Caco-2 (cell line): Measurements from ENCODE around the gene KREMEN1. TPM values are rescaled to one million over a fixed set of nuclear protein-coding genes. Genes with fewer than 3 reads are reported as not detected.

Source experiments
- BruUV-seq: library from RNA; stranded (reverse); fragments of 400-500 nt; replicated peaks from 2 replicates; lab custom pipeline; 2021; lab: Mats Ljungman, UMichigan
- CTCF ChIA-PET: fragments of 300-600 bp; sonication (Branson Sonifier 250); formaldehyde crosslinking; loops from one replicate; lab custom pipeline; 2022; ENCODE audit warnings: antibody characterized with exemption; lab: Charles Lee
- POLR2A ChIA-PET: fragments of 300-600 bp; sonication (Branson Sonifier 250); formaldehyde crosslinking; loops from one replicate; lab custom pipeline; 2022; ENCODE audit warnings: antibody characterized with exemption; lab: Charles Lee
- DNase-seq, 2 experiments: peaks; one replicate each; pipeline versions ENCODE4 v3.0.0 to v3.0.0-alpha.2; 2020 to 2022
- H3K27me3 ChIP-seq: replicated peaks from 2 replicates; pipeline ENCODE4 v1.6.0; 2011; ENCODE audit warnings: low read length; ENCODE audit not compliant: control insufficient read depth, insufficient read depth
- H3K36me3 ChIP-seq: 2 replicates; pipeline ENCODE4 v1.5.1; 2011; ENCODE audit warnings: low read length; ENCODE audit not compliant: control insufficient read depth, insufficient read depth
- H3K4me1 ChIP-seq: fragments of 250-450 bp; sonication (Bioruptor Pico); 2 replicates; pipeline ENCODE4 v1.5.1; 2020; ENCODE audit warnings: mild to moderate bottlenecking
- H3K4me3 ChIP-seq: 2 replicates; pipeline ENCODE4 v1.5.1; 2011; ENCODE audit warnings: low read depth, mild to moderate bottlenecking, control low read depth, low read length
- H3K9me3 ChIP-seq: fragments of 250-450 bp; sonication (Bioruptor Pico); 2 replicates; pipeline ENCODE4 v1.5.1; 2020; ENCODE audit warnings: mild to moderate bottlenecking, moderate library complexity
- H3K27ac Mint-ChIP-seq: one replicate; pipeline ENCODE4 v1.8.0; 2022; ENCODE audit warnings: mixed read lengths; ENCODE audit not compliant: unreplicated experiment
- H3K27me3 Mint-ChIP-seq: one replicate; pipeline ENCODE4 v1.8.0; 2022; ENCODE audit warnings: mixed read lengths; ENCODE audit not compliant: insufficient read depth, unreplicated experiment
- H3K36me3 Mint-ChIP-seq: one replicate; pipeline ENCODE4 v1.8.0; 2022; ENCODE audit warnings: mild to moderate bottlenecking, mixed read lengths; ENCODE audit not compliant: insufficient read depth, unreplicated experiment
- H3K4me1 Mint-ChIP-seq: one replicate; pipeline ENCODE4 v1.8.0; 2022; ENCODE audit warnings: low read depth, mixed read lengths; ENCODE audit not compliant: unreplicated experiment
- H3K4me3 Mint-ChIP-seq: one replicate; pipeline ENCODE4 v1.8.0; 2022; ENCODE audit warnings: mild to moderate bottlenecking, moderate library complexity, mixed read lengths; ENCODE audit not compliant: unreplicated experiment
- H3K9me3 Mint-ChIP-seq: one replicate; pipeline ENCODE4 v1.8.0; 2022; ENCODE audit warnings: mixed read lengths; ENCODE audit not compliant: unreplicated experiment
- intact Hi-C: fragments of 100-400 bp; cut with micrococcal nuclease; formaldehyde crosslinking; loops from one replicate; pipeline ENCODE4 v1.10.0; 2022; ENCODE audit not compliant: unreplicated experiment
- total RNA-seq: library from RNA; stranded (reverse); gene quantifications from 2 replicates; pipeline ENCODE4 v1.2.3, GENCODE V29; 2022
- TF ChIP-seq, protein P1 (sequence below), 2 experiments: fragments of 200-600 bp in 1 of 2; IDR thresholded peaks; 1 replicate in 1 of 2; 2 replicates in 1 of 2; pipeline versions ENCODE4 v1.5.1 to v1.8.0; 2011 to 2022; ENCODE audit warnings: antibody characterized with exemption in 1 of 2, control low read depth in 1 of 2, inconsistent platforms in 1 of 2, low read depth in 1 of 2, low read length in 1 of 2, mild to moderate bottlenecking in 1 of 2, moderate library complexity in 1 of 2; ENCODE audit not compliant: insufficient read depth in 1 of 2, severe bottlenecking in 1 of 2, unreplicated experiment in 1 of 2

The KREMEN1 gene
- total RNA-seq, 1 experiment from 2014 or later = 29.7 TPM

DNA sequence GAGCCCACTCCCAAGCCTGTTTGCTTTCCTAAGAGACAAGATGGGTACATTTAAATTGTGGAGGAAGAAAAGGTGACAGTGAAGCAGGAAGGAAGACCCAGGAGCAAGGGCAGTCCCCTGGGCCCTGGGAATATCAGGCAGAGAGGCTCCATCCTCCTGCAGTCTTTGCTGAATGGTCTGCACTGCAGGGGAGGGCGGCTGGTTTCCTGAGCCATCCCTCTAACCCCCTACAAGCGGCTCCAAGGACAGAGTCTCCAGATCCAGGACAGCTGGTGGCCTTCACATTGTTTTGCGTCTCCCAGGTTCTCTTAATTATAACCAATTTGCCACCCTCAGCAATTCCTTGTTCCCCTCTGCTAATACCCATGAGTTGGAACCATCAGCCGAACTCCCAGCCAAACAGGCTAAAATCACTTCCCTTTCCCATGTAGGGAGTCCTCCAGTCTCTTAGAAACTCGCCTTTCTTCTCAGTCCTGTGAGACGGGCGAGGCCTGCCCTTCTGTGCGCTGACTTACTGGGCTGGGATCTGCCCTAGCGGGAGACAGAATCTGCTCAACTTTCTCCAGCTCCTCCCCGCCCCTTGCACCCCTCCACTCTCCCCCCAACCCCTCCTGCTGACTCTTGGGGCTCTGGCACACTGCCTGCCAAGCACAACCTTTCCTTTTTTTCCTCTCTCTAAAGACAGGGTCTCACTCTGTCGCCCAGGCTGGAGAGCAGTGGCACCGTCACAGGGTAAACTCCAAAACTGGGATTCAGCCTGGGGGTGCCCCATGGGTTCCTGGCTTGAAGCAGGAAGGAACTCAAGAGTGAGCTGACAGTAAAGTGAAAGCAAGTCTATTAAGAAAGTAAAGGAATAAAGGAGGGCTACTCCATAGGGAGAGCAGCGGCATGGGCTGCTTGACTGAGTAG, 79.5 kb downstream of the KREMEN1 start:
- no TSS peak for BruUV-seq
- TF ChIP-seq, protein P1, sequence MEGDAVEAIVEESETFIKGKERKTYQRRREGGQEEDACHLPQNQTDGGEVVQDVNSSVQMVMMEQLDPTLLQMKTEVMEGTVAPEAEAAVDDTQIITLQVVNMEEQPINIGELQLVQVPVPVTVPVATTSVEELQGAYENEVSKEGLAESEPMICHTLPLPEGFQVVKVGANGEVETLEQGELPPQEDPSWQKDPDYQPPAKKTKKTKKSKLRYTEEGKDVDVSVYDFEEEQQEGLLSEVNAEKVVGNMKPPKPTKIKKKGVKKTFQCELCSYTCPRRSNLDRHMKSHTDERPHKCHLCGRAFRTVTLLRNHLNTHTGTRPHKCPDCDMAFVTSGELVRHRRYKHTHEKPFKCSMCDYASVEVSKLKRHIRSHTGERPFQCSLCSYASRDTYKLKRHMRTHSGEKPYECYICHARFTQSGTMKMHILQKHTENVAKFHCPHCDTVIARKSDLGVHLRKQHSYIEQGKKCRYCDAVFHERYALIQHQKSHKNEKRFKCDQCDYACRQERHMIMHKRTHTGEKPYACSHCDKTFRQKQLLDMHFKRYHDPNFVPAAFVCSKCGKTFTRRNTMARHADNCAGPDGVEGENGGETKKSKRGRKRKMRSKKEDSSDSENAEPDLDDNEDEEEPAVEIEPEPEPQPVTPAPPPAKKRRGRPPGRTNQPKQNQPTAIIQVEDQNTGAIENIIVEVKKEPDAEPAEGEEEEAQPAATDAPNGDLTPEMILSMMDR (IDR thresholded peaks at IDR 0.05; ENCODE audit: insufficient read depth in 1 of 2, low read depth in 1 of 2, low read length in 1 of 2, severe bottlenecking in 1 of 2, unreplicated experiment in 1 of 2) = no peak
- Histone ChIP-seq H3K4me3 (no peak overlapping the region), H3K36me3 (no peaks in the 10 kb centered on the region), H3K27me3 (no peaks in the 10 kb centered on the region), H3K9me3 (no peaks in the 10 kb centered on the region), H3K4me1 (no peaks in the 10 kb centered on the region)
- Mint-ChIP-seq H3K27me3 (no peaks in the 10 kb centered on the region), H3K36me3 (peaks cover 4% of the 10 kb centered on the region), H3K4me1 (peaks cover 10% of the 10 kb centered on the region), H3K4me3 (no peak overlapping the region), H3K27ac (no peak overlapping the region), H3K9me3 (no peaks in the 10 kb centered on the region)
- POLR2A ChIA-PET = interaction anchor here (0.6 kb wide), 1 partner anchor 41 kb away, joined by 6 read pairs; no protein-coding TSS in a partner anchor
- DNase-seq = peak in 1 of 2 experiments; percentile 22
- intact Hi-C loops = loop anchor here (5.0 to 10.0 kb wide), 2 partner anchors 40 to 297 kb away; no protein-coding TSS in a partner anchor
- CTCF ChIA-PET = interaction anchor here (0.7 kb wide), 1 partner anchor 77 kb away, joined by 4 read pairs; no protein-coding TSS in a partner anchor

DNA sequence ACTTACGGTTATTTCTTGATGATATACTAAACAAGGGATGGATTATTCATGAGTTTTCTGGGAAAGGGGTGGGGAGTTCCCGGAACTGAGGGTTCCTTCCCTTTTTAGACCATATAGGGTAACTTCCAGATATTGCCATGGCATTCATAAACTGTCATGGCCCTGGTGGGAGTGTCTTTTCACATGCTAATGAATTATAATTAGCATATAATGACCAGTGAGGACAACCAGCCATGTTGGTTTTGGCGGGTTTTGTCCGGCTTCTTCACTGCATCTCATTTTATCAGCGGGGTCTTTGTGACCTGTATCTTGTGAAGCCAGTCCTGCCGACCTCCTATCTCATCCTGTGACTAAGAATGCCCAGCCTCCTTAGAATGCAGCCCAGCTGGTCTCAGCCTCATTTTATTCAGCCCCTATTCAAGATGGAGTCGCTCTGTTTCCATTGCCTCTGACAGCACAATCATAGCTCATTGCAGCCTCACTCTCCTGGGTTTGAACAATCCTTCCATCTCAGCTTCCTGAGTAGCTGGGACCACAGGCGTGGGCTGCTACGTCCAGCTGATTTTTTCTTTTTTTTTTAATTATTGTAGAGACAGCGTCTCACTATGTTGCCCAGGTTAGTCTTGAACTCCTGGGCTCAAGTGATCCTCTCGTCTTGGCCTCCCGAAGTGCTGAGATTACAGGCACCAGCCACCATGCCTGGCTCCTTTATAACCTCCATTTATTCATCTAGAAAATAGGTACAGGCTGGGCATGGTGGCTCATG, 80.3 kb downstream of the KREMEN1 start:
- CTCF ChIA-PET = interaction anchor here (0.6 to 1.7 kb wide), 4 partner anchors 64 to 298 kb away, joined by 4 to 9 read pairs (median 6); no protein-coding TSS in a partner anchor
- Mint-ChIP-seq H3K4me1 (peaks cover 10% of the 10 kb centered on the region), H3K9me3 (no peaks in the 10 kb centered on the region), H3K4me3 (no peak overlapping the region), H3K27ac (no peak overlapping the region), H3K36me3 (peaks cover 3% of the 10 kb centered on the region), H3K27me3 (no peaks in the 10 kb centered on the region)
- no peak overlapping the region for H3K4me3 ChIP-seq
- H3K9me3 ChIP-seq = no peaks in the 10 kb centered on the region
- no peaks in the 10 kb centered on the region for H3K36me3 ChIP-seq
- H3K27me3 ChIP-seq = no peaks in the 10 kb centered on the region
- intact Hi-C loops = loop anchor here (5.0 to 10.0 kb wide), 2 partner anchors 41 to 298 kb away; no protein-coding TSS in a partner anchor
- no TSS peak for BruUV-seq
- TF ChIP-seq, protein P1 (IDR thresholded peaks at IDR 0.05; ENCODE audit: insufficient read depth in 1 of 2, low read depth in 1 of 2, low read length in 1 of 2, severe bottlenecking in 1 of 2, unreplicated experiment in 1 of 2) = no peak
- POLR2A ChIA-PET = interaction anchor here (0.6 kb wide), 2 partner anchors 41 to 112 kb away, joined by 3 to 6 read pairs; no protein-coding TSS in a partner anchor
- no peak for DNase-seq
- H3K4me1 ChIP-seq = no peaks in the 10 kb centered on the region
